DOHH2 (cell line): ENCODE results near the gene ADCY4.

ENCODE experiments used
- H3F3A ChIP-seq: fragments of 200-600 bp; sonication (generic), shearing (Covaris generic); 2 replicates; pipeline ENCODE4 v1.6.0; 2016; ENCODE audit warnings: antibody characterized with exemption, mild to moderate bottlenecking; ENCODE audit not compliant: control insufficient read depth, insufficient read depth
- H3K27ac ChIP-seq: fragments of 200-600 bp; sonication (generic); 2 replicates; pipeline ENCODE4 v1.5.1; 2014; ENCODE audit warnings: low read depth, mild to moderate bottlenecking, low read length, moderate library complexity
- H3K27me3 ChIP-seq: fragments of 200-600 bp; sonication (generic); 2 replicates; pipeline ENCODE4 v1.6.1; 2014; ENCODE audit warnings: mild to moderate bottlenecking, low read length, mixed read lengths; ENCODE audit not compliant: control insufficient read depth
- H3K36me3 ChIP-seq: fragments of 200-600 bp; sonication (generic); 2 replicates; pipeline ENCODE4 v1.6.1; 2014; ENCODE audit warnings: mild to moderate bottlenecking, low read length, moderate library complexity, mixed read lengths; ENCODE audit not compliant: control insufficient read depth
- H3K4me1 ChIP-seq: fragments of 200-600 bp; sonication (generic); 2 replicates; pipeline ENCODE4 v1.6.1; 2014; ENCODE audit warnings: mild to moderate bottlenecking, low read length, mixed read lengths; ENCODE audit not compliant: control insufficient read depth
- H3K4me2 ChIP-seq: fragments of 200-600 bp; sonication (generic); 2 replicates; pipeline ENCODE4 v1.6.0; 2014; ENCODE audit warnings: mild to moderate bottlenecking, low read length, moderate library complexity
- H3K4me3 ChIP-seq: fragments of 200-600 bp; sonication (generic); 2 replicates; pipeline ENCODE4 v1.5.1; 2014; ENCODE audit warnings: mild to moderate bottlenecking, low read length, mixed read lengths
- H3K79me2 ChIP-seq: fragments of 200-600 bp; sonication (generic); 2 replicates; pipeline ENCODE4 v1.6.1; 2014; ENCODE audit warnings: mild to moderate bottlenecking, low read length, mixed read lengths; ENCODE audit not compliant: control insufficient read depth
- H3K9me2 ChIP-seq: fragments of 200-600 bp; sonication (generic); replicated peaks from 2 replicates; pipeline ENCODE4 v1.6.1; 2014; ENCODE audit warnings: mild to moderate bottlenecking, low read length, mixed read lengths; ENCODE audit not compliant: control insufficient read depth
- H3K9me3 ChIP-seq: fragments of 200-600 bp; sonication (generic); 2 replicates; pipeline ENCODE4 v1.6.1; 2014; ENCODE audit warnings: antibody characterized with exemption, low read length, mixed read lengths; ENCODE audit not compliant: control insufficient read depth, insufficient read depth
- H4K20me1 ChIP-seq: fragments of 200-600 bp; sonication (generic); 2 replicates; pipeline ENCODE4 v1.6.0; 2014; ENCODE audit warnings: low read depth, mild to moderate bottlenecking, antibody characterized with exemption, low read length, moderate library complexity; ENCODE audit not compliant: control insufficient read depth, insufficient read depth
- CTCF ChIP-seq: fragments of 200-600 bp; sonication (generic); IDR thresholded peaks from one replicate; pipeline ENCODE4 v1.5.1; 2014; ENCODE audit warnings: antibody characterized with exemption, mild to moderate bottlenecking, low read depth, low read length; ENCODE audit not compliant: poor library complexity, severe bottlenecking
- EZH2phosphoT487 ChIP-seq: fragments of 200-600 bp; sonication (generic); IDR thresholded peaks from 2 replicates; pipeline ENCODE4 v1.6.1; 2017; ENCODE audit warnings: borderline replicate concordance, mild to moderate bottlenecking, antibody characterized with exemption, low read length, moderate library complexity, mixed read lengths

Gene ADCY4

DNA sequence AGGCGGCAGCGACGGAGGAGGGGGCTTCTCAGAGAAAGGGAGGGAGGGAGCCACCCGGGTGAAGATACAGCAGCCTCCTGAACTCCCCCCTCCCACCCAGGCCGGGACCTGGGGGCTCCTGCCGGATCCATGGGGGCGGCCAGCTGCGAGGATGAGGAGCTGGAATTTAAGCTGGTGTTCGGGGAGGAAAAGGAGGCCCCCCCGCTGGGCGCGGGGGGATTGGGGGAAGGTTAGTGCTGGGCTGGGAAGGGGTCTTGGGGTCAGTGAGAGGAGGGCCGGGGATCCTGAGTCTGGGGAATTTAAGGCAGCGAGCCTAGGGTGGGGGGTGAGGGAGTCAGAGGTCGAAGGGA, 33.3 kb upstream of the ADCY4 start:
- no peaks in the 10 kb centered on the region for H3K9me2 ChIP-seq
- H4K20me1 ChIP-seq = no peaks in the 10 kb centered on the region
- H3K27ac ChIP-seq = peak overlapping the region; percentile 90
- H3K4me1 ChIP-seq = peaks cover 44% of the 10 kb centered on the region
- peaks cover 14% of the 10 kb centered on the region for H3K79me2 ChIP-seq
- TF ChIP-seq CTCF (no peak), EZH2phosphoT487 (no peak)
- peak overlapping the region; percentile 87 for H3K4me2 ChIP-seq
- H3K36me3 ChIP-seq = peaks cover 33% of the 10 kb centered on the region
- H3F3A ChIP-seq = 0 out of 2 replicates have a peak, but pooled peaks cover 6% of the 10 kb centered on the region
- H3K9me3 ChIP-seq = no peaks in the 10 kb centered on the region
- peak overlapping the region; percentile 88 for H3K4me3 ChIP-seq
- no peaks in the 10 kb centered on the region for H3K27me3 ChIP-seq

DNA sequence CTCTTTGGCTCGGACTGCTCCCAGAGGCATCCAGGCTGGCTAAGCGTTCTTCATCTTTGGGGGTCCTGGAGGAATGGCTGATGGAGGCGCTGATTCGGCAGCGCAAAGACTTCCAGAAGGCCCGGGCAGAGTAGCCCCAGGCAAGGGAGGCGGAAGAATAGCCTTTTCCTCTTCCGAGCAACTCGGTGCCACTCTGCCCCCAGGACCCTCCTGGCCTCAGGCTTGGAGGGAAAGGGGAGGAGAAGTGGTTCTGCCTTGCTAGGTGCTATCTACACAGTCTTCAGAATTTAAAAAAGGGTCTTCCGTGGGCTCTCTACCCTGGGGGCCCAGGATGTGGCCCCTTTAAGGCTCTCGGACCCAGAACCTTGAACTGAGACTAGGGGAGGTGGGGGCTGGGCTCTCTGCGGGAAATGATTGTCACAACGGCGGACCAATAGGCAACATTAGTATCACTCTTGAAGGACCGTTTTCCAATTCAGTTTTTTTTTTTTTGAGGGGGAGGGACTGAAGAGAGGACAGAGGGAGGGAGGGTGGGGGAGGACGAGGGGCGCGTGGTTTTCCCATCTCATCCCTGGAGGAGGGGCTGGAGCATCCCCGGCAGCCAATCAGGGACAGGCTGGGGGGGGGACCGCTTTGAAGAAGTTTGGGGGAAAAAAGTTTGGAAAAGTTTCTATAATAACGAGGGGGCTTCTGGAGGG, 32.8 kb upstream of the ADCY4 start, which contains the start of gene NFATC4:
TSS of gene NFATC4 (plus strand) at position 671 of the 698 bp plus-strand sequence. CDS start 157 bp downstream, outside the sequence.
- H3K79me2 ChIP-seq = peaks cover 14% of the 10 kb centered on the region
- peaks cover 44% of the 10 kb centered on the region for H3K4me1 ChIP-seq
- no peaks in the 10 kb centered on the region for H3K9me3 ChIP-seq
- TF ChIP-seq EZH2phosphoT487 = no peak
- no peak for TF ChIP-seq CTCF
- no peaks in the 10 kb centered on the region for H3K27me3 ChIP-seq
- H3K4me3 ChIP-seq = peak within 1 kb of the TSS; percentile 88
- no peaks in the 10 kb centered on the region for H3K9me2 ChIP-seq
- 0 out of 2 replicates have a peak, but pooled peaks cover 6% of the 10 kb centered on the region for H3F3A ChIP-seq
- H3K27ac ChIP-seq = peak within 1 kb of the TSS; percentile 90
- peak within 1 kb of the TSS; percentile 87 for H3K4me2 ChIP-seq
- H3K36me3 ChIP-seq = peaks cover 27% of the 10 kb centered on the region
- H4K20me1 ChIP-seq = no peaks in the 10 kb centered on the region

DNA sequence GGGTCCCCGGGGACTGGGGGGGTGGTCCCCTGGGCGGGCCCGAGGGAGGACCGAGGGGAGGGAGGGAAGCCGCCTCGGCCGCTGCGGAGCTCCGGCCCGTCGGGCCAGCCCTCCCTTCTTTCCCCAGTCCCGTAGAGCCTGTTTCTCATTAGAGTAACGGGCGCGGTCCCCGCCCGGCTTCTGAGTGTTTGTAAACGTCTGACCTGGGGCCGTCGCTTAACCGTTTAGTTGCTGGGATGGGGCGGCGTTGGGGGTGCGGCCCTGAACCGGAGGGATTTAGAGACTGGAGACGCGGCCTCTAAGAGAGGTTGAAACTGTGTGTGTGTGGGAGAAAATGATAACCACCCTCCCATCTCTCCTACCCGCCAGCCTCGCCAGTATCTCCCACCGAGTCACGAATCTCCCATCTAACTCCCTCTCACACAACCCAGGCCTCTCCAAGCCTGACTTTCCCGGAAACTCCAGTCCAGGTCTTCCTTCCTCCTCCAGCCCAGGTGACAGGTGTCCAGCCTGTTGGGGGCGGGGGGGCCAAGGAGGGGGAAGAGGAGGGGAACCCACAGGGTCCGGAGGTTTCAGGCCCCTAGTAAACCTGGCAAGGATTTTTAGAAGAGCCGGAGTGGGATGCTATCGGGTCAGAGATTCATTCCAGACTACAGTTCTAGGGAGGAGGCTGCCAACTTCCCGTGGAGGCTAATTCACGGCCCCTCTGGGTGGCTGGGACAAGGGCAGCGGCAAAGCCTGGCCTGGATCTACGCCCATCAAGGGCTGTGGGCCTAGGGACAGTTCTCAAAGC, 32.0 kb upstream of the ADCY4 start:
- H3K27me3 ChIP-seq = no peaks in the 10 kb centered on the region
- peaks cover 14% of the 10 kb centered on the region for H3K79me2 ChIP-seq
- no peak for TF ChIP-seq CTCF
- TF ChIP-seq EZH2phosphoT487 = no peak
- H3K36me3 ChIP-seq = peaks cover 20% of the 10 kb centered on the region
- H3K9me3 ChIP-seq = no peaks in the 10 kb centered on the region
- peak overlapping the region; percentile 90 for H3K27ac ChIP-seq
- peak overlapping the region; percentile 88 for H3K4me3 ChIP-seq
- peaks cover 44% of the 10 kb centered on the region for H3K4me1 ChIP-seq
- H3F3A ChIP-seq = 0 out of 2 replicates have a peak, but pooled peaks cover 6% of the 10 kb centered on the region
- no peaks in the 10 kb centered on the region for H4K20me1 ChIP-seq
- H3K9me2 ChIP-seq = no peaks in the 10 kb centered on the region
- H3K4me2 ChIP-seq = peak overlapping the region; percentile 87
